Measurements from ENCODE around the gene TMEM9. TPM values are rescaled to one million over a fixed set of nuclear protein-coding genes. Genes with fewer than 3 reads are reported as not detected.

Gene TMEM9
- total RNA-seq, 6 experiments from 2014 or later: 27.0 to 47.4 (median 35.6) TPM

DNA sequence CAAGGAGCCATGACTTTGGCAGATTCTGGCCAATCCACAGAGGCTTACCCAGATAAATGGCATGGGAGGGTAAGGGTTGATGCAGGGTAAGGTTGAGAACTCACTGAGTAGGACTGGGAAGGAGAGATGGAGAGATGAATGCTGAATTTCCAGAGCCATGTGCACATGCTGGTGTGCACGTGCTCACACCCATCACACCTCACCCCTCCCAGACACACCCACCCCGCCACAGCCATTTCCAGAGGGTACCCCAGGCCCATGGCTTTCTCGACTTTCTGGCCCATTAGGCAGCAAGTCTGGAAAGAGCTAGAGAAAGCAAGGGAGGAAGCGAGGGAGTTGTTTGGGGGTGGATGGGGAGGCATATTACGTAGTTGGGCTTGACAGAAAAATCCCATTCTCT, 43.7 kb downstream of the TMEM9 start:
- Histone ChIP-seq H3K9me3 (no peaks in the 10 kb centered on the region), H3K4me1 (no peaks in the 10 kb centered on the region), H3K36me3 (no peaks in the 10 kb centered on the region), H3K27me3 (no peaks in the 10 kb centered on the region), H3K27ac (no peak overlapping the region), H3K4me3 (no peak overlapping the region)
- intact Hi-C loops (cut with DNase I): loop anchor here (5.0 to 10.0 kb wide), 2 partner anchors 136 to 138 kb away; no protein-coding TSS in a partner anchor
- no peak for ATAC-seq
- DNase-seq: no peak
- WGBS (ENCODE audit: insufficient coverage, low coverage, low lambda C conversion rate, missing lambda C conversion rate): 89% methylated on average over 4 of the region's 5 CpGs
- TF ChIP-seq, protein P1, sequence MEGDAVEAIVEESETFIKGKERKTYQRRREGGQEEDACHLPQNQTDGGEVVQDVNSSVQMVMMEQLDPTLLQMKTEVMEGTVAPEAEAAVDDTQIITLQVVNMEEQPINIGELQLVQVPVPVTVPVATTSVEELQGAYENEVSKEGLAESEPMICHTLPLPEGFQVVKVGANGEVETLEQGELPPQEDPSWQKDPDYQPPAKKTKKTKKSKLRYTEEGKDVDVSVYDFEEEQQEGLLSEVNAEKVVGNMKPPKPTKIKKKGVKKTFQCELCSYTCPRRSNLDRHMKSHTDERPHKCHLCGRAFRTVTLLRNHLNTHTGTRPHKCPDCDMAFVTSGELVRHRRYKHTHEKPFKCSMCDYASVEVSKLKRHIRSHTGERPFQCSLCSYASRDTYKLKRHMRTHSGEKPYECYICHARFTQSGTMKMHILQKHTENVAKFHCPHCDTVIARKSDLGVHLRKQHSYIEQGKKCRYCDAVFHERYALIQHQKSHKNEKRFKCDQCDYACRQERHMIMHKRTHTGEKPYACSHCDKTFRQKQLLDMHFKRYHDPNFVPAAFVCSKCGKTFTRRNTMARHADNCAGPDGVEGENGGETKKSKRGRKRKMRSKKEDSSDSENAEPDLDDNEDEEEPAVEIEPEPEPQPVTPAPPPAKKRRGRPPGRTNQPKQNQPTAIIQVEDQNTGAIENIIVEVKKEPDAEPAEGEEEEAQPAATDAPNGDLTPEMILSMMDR (IDR thresholded peaks at IDR 0.05): no peak

DNA sequence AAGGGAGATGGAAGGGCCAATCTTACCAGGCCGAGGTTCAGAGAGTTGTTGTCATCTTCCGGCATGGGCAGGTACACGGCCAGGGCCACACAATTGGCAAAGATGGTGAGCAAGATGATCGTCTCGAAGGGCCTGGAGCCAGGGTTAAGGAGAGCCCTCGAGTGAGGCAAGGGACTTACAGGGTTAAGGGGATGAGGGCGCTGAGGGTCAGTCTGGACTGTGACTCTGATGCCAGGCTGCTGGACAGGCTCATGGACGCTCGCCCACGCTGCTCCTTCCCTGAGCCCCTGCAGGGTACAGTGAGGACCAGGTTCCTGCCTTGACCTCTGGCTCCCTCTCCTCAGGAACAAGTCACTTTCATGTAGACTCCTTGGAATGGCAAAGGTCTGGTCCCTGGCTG, 44.1 kb downstream of the TMEM9 start:
- Histone ChIP-seq H3K4me3 (no peak overlapping the region), H3K36me3 (no peaks in the 10 kb centered on the region), H3K27ac (no peak overlapping the region), H3K27me3 (no peaks in the 10 kb centered on the region), H3K4me1 (no peaks in the 10 kb centered on the region), H3K9me3 (no peaks in the 10 kb centered on the region)
- intact Hi-C loops (cut with DNase I): loop anchor here (5.0 to 10.0 kb wide), 2 partner anchors 135 to 138 kb away; no protein-coding TSS in a partner anchor
- TF ChIP-seq, protein P1 (IDR thresholded peaks at IDR 0.05): no peak
- TF ChIP-seq POLR2A (IDR thresholded peaks at IDR 0.05): no peak
- ATAC-seq (no peak), DNase-seq (no peak)
- WGBS (ENCODE audit: insufficient coverage, low coverage, low lambda C conversion rate, missing lambda C conversion rate): 94% methylated on average over 8 of the region's 10 CpGs

GRCh38 chr1:201109651-201110050, 44.6 kb downstream of the TMEM9 start:
- no CpG with 5 or more reads among the region's 1 CpG for WGBS (ENCODE audit: insufficient coverage, low coverage, low lambda C conversion rate, missing lambda C conversion rate)
- Histone ChIP-seq H3K4me1 (no peaks in the 10 kb centered on the region), H3K36me3 (no peaks in the 10 kb centered on the region), H3K27ac (no peak overlapping the region), H3K4me3 (no peak overlapping the region), H3K27me3 (no peaks in the 10 kb centered on the region), H3K9me3 (no peaks in the 10 kb centered on the region)
- DNase-seq: no peak
- no peak for TF ChIP-seq POLR2A (IDR thresholded peaks at IDR 0.05)
- TF ChIP-seq, protein P1 (IDR thresholded peaks at IDR 0.05): no peak
- intact Hi-C loops (cut with DNase I): loop anchor here (5.0 to 10.0 kb wide), 2 partner anchors 135 to 137 kb away; no protein-coding TSS in a partner anchor
- ATAC-seq: no peak

- Histone ChIP-seq H3K36me3 (no peaks in the 10 kb centered on the region), H3K27ac (no peak overlapping the region), H3K4me3 (no peak overlapping the region), H3K27me3 (no peaks in the 10 kb centered on the region), H3K9me3 (no peaks in the 10 kb centered on the region), H3K4me1 (no peaks in the 10 kb centered on the region)
- no peak for TF ChIP-seq POLR2A (IDR thresholded peaks at IDR 0.05)
- TF ChIP-seq, protein P1 (IDR thresholded peaks at IDR 0.05): no peak
- no peak for DNase-seq
- 67% methylated on average over 1 of the region's 1 CpG for WGBS (ENCODE audit: insufficient coverage, low coverage, low lambda C conversion rate, missing lambda C conversion rate)
- ATAC-seq: no peak
- intact Hi-C loops (cut with DNase I): no loop called here
Observed at GRCh38 chr1:201108614-201109013, 45.7 kb downstream of the TMEM9 start.

DNA sequence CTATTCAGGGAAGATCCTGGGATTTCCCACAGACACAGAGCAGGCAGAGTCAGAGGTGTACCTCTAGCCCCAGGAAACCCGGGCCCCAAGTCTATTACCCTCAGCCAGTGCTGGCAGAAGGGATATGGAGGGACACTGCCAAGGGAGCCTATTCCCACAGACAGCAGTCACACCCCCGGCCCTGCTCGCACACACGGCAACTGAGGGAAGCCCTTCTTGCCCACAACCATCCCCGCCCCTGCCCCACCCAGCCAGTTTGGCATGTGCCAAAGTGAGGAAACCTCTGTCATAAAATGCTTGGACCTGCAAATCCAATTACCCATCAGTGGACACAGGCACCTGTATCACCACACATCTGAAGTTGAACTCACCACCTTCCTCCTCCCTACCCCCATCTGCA, 48.6 kb downstream of the TMEM9 start:
- 100% methylated on average over 1 of the region's 5 CpGs for WGBS (ENCODE audit: insufficient coverage, low coverage, low lambda C conversion rate, missing lambda C conversion rate)
- Histone ChIP-seq H3K4me3 (no peak overlapping the region), H3K27me3 (no peaks in the 10 kb centered on the region), H3K4me1 (no peaks in the 10 kb centered on the region), H3K36me3 (no peaks in the 10 kb centered on the region), H3K9me3 (no peaks in the 10 kb centered on the region), H3K27ac (no peak overlapping the region)
- intact Hi-C loops (cut with DNase I): no loop called here
- TF ChIP-seq, protein P1 (IDR thresholded peaks at IDR 0.05): no peak
- no peak for TF ChIP-seq POLR2A (IDR thresholded peaks at IDR 0.05)
- ATAC-seq: no peak
- no peak for DNase-seq
